NCI-H2227 treated with DMSO at 0.1 percent for 48 hours (cell line): Measurements from ENCODE around the gene RBL2.

ENCODE experiments used
- DNase-seq: peaks from one replicate; lab custom pipeline; 2025; lab: John Stamatoyannopoulos, UW

The RBL2 gene

GRCh38 chr16:53449816-53450517 is 15.7 kb downstream of the RBL2 start:
- DNase-seq, result no peak

DNA sequence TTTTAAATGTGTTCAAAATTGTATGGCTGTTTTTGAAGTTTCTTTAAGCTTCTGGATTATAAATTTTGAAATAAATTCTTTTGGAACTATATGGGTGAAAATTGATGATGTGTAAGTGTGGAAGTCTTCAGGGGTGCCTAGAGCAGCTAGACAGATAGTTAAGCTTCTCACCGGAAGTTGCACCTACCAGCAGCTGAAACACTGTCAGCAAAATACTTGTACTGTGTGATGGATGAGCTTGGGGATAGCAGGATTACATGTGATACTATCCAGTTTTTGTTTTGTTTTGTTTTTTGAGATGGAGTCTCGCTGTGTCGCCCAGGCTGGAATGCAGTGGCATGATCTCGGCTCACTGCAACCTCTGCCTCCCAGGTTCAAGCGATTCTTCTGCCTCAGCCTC is 19.7 kb downstream of the RBL2 start:
- no peak for DNase-seq

DNA sequence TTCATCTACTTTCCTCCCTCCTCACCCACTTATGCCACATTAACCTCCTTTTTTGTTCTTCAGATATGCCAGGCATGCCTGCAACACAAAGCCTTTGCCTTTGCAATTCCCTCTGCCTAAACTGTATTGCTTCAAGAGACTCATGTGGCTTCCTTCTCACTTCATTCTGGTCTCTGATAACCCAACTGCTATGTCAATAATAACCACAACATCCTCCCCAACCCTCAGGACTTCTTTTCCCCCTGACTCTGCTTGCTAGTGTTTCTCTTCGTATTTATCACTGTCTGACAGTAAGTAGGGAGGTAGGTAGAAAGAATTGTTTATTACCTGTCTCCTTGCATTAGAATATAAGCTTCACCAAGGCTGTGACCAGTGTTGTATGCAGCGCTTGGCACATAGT is 22.4 kb downstream of the RBL2 start:
- no peak for DNase-seq

- DNase-seq, result no peak
Measured at GRCh38 chr16:53457670-53458069, 23.4 kb downstream of the RBL2 start.

DNA sequence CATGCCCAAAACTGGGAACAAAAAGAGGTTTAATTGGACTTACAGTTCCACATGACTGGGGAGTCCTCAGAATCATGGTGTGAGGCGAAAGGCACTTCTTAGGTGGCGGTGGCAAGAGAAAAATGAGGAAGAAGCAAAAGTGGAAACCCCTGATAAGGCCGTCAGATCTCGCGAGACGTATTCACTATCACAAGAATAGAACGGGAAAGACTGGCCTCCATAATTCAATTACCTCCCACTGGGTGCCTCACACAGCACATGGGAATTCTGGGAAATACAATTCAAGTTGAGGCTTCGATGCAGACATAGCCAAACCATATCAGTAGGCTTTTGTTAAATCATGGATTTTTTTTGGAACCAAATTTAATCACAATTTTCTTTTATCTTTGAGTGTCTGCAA is 24.4 kb downstream of the RBL2 start:
- no peak for DNase-seq

DNA sequence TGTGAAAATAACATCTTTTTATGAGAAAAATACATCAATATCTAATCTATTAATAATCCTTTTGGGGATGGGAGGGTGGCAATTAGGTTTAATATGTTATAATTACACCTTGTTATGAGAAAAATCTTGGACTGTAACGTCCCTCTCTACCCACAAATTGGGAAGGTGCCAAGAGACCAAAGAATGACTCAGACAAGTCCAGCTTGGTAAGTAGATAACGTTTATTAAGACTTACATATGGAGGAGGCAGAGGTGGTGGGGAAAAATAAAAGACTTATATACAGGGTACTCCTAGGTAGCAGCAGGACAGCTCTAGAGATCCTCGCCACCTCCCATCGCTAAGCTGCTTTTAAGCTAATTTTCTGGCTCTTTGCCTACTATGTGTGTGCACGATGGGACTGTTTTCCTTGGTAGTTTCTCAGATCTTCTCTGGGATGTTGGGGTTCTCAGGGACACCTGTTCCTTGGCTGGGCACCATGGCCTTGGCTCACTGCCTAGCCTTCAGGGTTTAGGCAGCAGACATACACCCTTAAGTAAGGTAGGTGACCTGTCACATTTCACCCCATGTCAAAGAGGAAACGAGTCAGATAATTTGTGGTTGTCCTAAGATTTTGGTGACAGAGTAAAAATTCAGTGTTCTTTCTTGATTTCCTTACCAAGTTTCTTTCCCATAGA is 31.5 kb downstream of the RBL2 start:
- DNase-seq, result no peak

- no peak for DNase-seq
Measured at GRCh38 chr16:53476867-53477266, 42.6 kb downstream of the RBL2 start.

GRCh38 chr16:53478965-53479364 is 44.7 kb downstream of the RBL2 start:
- DNase-seq, result no peak

GRCh38 chr16:53480394-53480793 is 46.1 kb downstream of the RBL2 start:
- no peak for DNase-seq

DNA sequence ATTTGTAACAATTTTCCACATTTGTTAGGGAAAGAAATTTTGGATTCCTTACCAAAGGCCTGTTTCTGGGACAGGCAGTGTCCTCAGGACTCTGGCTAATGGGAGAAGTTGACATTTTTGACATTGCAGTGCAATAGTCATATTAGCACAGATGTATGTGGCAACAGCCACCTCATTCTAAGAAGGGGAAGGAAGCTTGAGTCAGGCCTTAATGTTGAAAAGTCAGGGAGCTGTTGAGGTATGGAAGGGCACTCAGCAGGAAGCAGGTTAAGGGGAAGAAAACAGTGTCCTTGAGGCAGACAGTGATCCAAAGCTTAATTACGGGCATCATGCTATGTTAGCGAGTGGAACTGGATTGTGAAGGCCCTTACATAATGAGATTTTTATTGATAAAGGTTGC is 47.9 kb downstream of the RBL2 start:
- DNase-seq, result no peak

DNA sequence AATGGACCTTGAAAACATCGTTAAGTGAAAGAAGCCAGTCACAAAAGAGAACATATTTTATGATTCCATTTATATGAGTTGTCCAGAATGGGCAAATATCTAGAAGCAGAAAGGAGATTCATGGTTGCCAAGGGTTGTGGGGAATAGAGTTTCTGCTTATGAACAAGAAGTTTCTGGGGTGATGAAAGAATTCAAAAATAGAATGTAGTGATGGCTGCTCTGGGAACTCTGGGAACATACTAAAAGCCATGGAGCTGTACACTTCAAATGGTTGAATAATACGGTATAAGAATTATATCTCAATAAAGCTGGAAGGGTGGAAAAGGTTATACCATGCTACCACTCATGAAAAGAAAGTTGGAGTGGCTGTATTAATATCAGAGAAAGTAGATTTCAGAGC is 50.3 kb downstream of the RBL2 start:
- DNase-seq, result no peak

DNA sequence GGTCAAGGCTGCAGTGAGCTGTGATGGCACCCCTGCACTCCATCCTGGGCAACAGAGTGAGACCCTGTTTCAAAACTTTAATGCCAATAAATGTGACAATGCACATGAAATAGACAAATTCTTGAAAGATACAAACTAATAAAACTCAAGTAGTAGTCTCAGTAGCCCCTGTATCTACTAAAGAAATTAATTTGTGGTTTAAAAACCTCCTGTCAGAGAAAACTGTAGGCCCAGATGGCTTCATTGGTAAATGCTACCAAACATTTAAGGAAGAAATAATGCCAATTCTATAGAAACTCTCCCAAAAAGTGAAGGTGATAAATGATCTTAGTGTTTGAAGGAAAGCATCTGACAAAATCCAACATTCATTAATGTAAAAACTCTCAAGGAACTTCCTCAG is 52.0 kb downstream of the RBL2 start:
- no peak for DNase-seq

DNA sequence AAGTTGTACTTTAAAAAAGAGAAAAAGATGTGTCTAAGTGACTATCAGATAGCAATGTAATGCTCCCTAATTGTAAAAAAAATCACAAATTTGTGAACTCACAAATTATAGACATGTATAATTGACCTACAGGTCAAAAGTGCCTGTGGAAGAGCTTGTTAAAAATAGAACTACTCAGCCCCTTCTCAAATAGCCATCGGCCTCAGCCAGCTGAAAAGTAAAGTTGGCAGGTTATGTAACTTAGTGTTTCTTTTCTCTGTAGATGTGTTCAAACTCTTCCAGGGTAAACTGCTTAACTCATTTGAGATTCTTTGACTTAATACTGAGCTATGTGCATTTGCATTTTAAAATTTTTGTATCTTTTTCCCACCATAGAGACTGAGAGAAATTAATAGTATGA is 55.5 kb downstream of the RBL2 start:
- no peak for DNase-seq

GRCh38 chr16:53492503-53492902 is 58.2 kb downstream of the RBL2 start:
- no peak for DNase-seq

DNA sequence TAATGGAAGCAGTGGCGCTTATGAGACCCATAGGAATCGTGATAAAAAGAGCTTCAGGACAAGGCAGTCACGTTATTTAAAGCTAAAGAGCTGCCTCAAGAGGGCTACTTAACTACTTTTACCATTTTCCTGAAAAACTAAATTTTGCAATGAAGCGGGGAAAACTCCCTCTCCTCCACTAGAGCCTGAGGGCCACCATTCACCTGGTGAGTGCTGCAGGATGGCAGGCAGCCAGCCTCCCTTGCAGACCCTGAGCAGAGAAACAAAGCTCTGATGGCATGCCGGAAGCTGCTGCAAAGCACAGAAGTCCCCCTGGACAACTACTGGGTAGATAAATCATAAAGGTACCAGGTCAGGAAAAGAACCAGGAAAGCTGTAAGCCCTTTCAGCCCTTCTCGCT is 60.4 kb downstream of the RBL2 start:
- DNase-seq, result no peak

GRCh38 chr16:53495325-53495724 is 61.1 kb downstream of the RBL2 start:
- DNase-seq, result no peak

GRCh38 chr16:53498984-53499383 is 64.7 kb downstream of the RBL2 start:
- no peak for DNase-seq

DNA sequence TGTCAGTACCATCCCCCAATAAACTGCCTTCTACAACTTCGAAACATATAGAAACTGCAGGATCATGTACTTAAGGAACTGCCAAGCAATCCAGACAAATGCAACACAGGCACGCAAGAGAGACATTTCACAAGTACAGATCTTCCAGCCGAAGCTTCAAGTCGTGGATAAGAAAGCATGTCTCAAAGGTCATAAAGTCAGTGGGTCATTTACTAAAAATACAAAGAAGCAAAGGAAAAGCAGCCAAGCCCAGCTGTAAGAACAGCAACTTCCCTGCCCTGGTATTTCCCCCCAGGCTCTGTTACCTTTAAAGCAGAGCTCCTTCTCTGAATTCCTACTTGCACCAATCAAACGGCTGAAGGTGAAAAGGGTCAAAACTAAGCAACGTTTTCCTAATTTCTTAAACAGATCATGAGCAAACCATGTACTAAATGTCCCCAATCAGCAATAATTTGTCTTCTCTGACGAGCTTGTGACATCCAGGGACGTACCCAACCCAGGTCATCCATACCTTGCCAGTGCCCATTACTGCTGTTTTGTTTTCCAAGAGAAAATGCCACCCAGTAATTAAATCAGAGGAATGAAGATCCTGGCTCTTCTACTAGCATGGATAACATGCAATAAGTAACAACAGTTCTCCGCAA is 67.1 kb downstream of the RBL2 start:
- DNase-seq, result no peak

DNA sequence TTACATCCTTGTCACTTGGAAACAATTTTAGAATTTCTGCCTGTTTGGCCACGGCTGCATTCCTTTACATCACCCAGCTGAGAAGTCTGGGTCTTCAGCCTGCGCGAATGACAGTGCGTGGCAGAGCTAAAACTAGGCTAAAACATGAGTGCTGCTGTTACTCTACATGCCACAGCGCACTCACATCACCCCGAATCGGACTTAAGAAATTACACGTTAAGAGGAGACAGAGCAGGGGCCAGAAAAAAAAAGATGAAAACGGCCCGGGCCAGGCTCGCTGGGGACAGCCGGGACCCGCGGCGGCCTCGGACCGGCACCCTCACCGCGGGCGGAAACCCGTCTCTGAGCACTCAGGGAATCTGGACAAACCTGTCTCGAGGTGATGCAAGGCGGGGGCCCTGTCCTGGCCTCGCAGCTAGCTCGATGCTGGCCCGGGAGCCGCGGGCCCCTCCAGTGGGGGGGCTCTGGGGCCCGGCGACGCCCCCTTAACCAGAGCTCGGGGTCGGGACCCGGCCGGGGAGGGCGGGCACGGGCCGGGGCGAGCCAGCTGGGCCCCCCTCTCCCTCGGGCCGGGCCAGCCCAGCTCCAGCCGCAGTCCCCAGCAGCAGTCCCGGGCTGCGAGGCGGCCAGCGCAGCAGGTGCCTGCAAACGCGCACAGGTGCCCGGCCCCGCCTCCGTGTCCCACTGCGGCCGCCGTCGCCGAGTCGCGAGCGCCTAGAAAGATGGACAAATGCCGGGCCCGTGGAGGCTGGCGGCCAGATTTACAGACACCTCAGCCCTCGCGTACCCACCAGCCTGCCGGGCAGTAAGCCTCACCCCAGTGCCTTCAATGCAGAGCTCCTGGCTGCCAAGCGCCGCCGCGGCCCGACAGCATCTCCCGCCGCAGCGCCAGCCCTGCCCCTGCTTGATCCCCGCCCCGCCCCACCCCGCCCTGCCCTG is 68.3 kb downstream of the RBL2 start, which contains the start of gene AKTIP:
TSS of gene AKTIP (minus strand) at position 879 of the 939 bp plus-strand sequence. CDS start 2,950 bp downstream, outside the sequence.
- peak; percentile 44 for DNase-seq

- DNase-seq, result peak; percentile 97
Measured at GRCh38 chr16:53503270-53503923, 69.1 kb downstream of the RBL2 start.

- DNase-seq, result peak; percentile 31
Measured at GRCh38 chr16:53503991-53504663, 69.9 kb downstream of the RBL2 start.
